ENCODE measurements around the gene CARMIL3. TPM values are rescaled to one million over a fixed set of nuclear protein-coding genes. Genes with fewer than 3 reads are reported as not detected.
"Not testable (repeated sequence)": the region's sequence is repeated elsewhere in the genome, so short reads cannot be mapped to it uniquely, and the experiment has no call there.

Gene CARMIL3
- total RNA-seq, 2 donors from 2014 or later: 0.59 to 3.9 TPM

- H3K36me3 ChIP-seq: no peaks in the 10 kb centered on the region
- peaks cover 3% of the 10 kb centered on the region for H3K4me1 ChIP-seq (replicated peaks)
- no peak overlapping the region for H3K27ac ChIP-seq
- 25% methylated on average over 12 of the region's 12 CpGs for WGBS
- DNase-seq (ENCODE audit: low spot score): peak; percentile 59
- intact Hi-C loops (cut with DNase I): loop anchor here (2.0 to 5.0 kb wide), 3 partner anchors 39 to 148 kb away; partner anchors contain the start of genes IRF9 and PCK2
- H3K4me3 ChIP-seq: no peak overlapping the region
- TF ChIP-seq POLR2A (IDR thresholded peaks at IDR 0.05) (no peak), POLR2AphosphoS5 (IDR thresholded peaks at IDR 0.05) (peak; percentile 62)
- TF ChIP-seq, protein P1, sequence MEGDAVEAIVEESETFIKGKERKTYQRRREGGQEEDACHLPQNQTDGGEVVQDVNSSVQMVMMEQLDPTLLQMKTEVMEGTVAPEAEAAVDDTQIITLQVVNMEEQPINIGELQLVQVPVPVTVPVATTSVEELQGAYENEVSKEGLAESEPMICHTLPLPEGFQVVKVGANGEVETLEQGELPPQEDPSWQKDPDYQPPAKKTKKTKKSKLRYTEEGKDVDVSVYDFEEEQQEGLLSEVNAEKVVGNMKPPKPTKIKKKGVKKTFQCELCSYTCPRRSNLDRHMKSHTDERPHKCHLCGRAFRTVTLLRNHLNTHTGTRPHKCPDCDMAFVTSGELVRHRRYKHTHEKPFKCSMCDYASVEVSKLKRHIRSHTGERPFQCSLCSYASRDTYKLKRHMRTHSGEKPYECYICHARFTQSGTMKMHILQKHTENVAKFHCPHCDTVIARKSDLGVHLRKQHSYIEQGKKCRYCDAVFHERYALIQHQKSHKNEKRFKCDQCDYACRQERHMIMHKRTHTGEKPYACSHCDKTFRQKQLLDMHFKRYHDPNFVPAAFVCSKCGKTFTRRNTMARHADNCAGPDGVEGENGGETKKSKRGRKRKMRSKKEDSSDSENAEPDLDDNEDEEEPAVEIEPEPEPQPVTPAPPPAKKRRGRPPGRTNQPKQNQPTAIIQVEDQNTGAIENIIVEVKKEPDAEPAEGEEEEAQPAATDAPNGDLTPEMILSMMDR (IDR thresholded peaks at IDR 0.05): peak; percentile 89 to 95 (median 91)
- no peaks in the 10 kb centered on the region for H3K27me3 ChIP-seq (replicated peaks; ENCODE audit: insufficient read depth)
- no peaks in the 10 kb centered on the region for H3K9me3 ChIP-seq
These were observed 37.9 kb upstream of the CARMIL3 start for GRCh38 chr14:24013654-24014514.

DNA sequence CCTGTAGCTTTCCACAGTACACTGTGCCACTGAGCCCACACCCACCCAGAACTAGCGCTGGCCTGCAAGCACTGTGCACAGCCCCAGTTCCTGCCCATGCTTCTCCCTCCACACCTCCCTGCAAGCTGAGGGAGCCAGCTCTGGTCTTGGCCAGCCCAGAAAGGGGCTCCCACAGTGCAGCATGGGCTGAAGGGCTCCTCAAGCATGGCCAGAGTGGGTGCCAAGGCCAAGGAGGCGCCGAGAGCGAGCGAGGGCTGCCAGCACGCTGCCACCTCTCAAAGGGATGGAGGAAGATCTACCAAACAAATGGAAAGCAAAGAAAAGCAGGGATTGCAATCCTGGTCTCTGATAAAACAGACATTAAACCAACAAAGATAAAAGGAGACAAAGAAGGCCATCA is 36.1 kb upstream of the CARMIL3 start:
- not testable (repeated sequence) for H3K4me1 ChIP-seq (replicated peaks); H3K4me3 ChIP-seq; H3K9me3 ChIP-seq; DNase-seq (ENCODE audit: low spot score); H3K27me3 ChIP-seq (replicated peaks; ENCODE audit: insufficient read depth); H3K27ac ChIP-seq; H3K36me3 ChIP-seq
- intact Hi-C loops (cut with DNase I): loop anchor here (2.0 kb wide), 1 partner anchor 41 kb away; no protein-coding TSS in a partner anchor
- 97% methylated on average over 6 of the region's 6 CpGs for WGBS

DNA sequence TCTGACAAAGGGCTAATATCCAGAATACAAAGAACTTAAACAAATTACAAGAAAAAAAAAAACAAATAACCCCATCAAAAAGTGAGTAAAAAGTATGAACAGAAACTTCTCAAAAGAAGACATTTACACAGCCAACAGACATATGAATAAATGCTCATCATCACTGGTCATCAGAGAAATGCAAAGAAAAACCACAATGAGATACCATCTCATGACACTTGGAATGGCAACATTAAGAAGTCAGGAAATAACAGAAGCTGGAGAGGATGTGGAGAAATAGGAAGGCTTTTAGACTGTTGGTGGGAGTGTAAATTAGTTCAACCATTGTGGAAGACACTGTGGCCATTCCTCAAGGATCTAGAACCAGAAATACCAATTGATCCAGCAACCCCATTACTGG is 32.8 kb upstream of the CARMIL3 start:
- DNase-seq (ENCODE audit: low spot score); H3K27ac ChIP-seq; intact Hi-C loops (cut with DNase I): not testable (repeated sequence)

DNA sequence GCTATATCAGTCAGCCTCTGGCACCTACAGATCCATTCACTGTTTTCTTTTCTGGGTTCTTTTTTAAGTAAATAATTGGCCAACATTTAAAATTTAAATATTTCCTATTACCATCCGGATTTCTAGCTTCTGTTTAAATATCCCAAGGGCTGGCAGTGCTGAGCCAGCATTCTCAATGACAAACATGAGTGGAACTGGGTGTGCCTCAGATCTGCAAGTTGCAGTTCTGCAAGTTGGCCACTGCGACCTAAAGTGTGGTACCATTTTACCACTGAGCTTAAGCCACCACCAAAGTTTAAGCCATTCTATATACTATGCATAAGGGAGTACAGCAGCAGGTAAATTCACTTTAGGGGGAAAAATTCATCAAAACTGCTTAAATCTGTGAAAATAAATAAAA is 31.9 kb upstream of the CARMIL3 start:
- DNase-seq (ENCODE audit: low spot score); H3K4me1 ChIP-seq (replicated peaks); H3K9me3 ChIP-seq; H3K4me3 ChIP-seq; H3K27me3 ChIP-seq (replicated peaks; ENCODE audit: insufficient read depth); H3K27ac ChIP-seq; intact Hi-C loops (cut with DNase I); H3K36me3 ChIP-seq: not testable (repeated sequence)
- WGBS: 37% methylated on average over 2 of the region's 2 CpGs
- TF ChIP-seq, protein P1 (IDR thresholded peaks at IDR 0.05): peak in 1 of 4 experiments; percentile 12
- peak; percentile 40 for TF ChIP-seq POLR2AphosphoS5 (IDR thresholded peaks at IDR 0.05)

More for the DNA sequence above, 32.8 kb upstream of the CARMIL3 start:
- not testable (repeated sequence) for H3K27me3 ChIP-seq (replicated peaks; ENCODE audit: insufficient read depth); H3K9me3 ChIP-seq; H3K4me1 ChIP-seq (replicated peaks); H3K36me3 ChIP-seq; H3K4me3 ChIP-seq

DNA sequence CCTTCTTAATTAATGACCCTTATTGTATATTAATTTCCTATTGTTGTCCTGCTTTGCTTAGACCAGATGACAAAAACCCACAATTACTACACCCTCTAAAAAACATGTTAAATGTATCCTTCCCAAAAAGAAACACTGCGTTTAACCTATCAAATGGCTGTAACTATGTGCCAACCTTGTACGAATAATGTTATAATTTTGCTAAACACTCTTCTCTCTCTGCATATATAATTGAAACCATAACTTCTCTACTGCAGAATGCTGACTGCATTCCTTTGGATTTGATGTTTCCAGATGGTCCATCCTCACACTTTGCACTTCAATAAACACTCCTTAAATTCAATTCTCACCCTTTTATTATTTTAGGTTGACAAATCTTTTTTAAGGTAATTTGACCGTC is 31.3 kb upstream of the CARMIL3 start:
- H3K4me3 ChIP-seq; H3K27ac ChIP-seq; H3K9me3 ChIP-seq; H3K27me3 ChIP-seq (replicated peaks; ENCODE audit: insufficient read depth); H3K4me1 ChIP-seq (replicated peaks); H3K36me3 ChIP-seq; DNase-seq (ENCODE audit: low spot score); intact Hi-C loops (cut with DNase I): not testable (repeated sequence)
- 87% methylated on average over 3 of the region's 3 CpGs for WGBS

DNA sequence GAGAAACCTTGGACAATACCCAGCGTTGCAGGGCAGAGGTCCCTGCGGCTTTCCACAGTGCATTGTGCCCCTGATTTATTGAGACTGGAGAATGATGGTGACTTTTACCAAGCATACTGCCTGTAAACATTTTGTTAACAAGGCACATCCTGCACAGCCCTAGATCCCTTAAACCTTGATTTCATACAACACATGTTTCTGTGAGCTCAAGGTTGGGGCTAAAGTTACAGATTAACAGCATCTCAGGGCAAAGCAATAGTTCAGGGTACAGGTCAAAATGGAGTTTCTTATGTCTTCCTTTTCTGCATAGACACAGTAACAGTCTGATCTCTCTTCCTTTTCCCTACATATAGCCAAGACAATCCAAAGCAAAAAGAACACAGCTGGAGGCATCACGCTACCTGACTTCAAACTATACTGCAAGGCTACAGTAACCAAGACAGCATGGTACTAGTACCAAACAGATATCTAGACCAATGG is 26.8 kb upstream of the CARMIL3 start:
- H3K4me3 ChIP-seq; H3K9me3 ChIP-seq; H3K36me3 ChIP-seq; intact Hi-C loops (cut with DNase I); H3K4me1 ChIP-seq (replicated peaks); DNase-seq (ENCODE audit: low spot score); H3K27ac ChIP-seq; H3K27me3 ChIP-seq (replicated peaks; ENCODE audit: insufficient read depth): not testable (repeated sequence)
- 76% methylated on average over 3 of the region's 3 CpGs for WGBS

DNA sequence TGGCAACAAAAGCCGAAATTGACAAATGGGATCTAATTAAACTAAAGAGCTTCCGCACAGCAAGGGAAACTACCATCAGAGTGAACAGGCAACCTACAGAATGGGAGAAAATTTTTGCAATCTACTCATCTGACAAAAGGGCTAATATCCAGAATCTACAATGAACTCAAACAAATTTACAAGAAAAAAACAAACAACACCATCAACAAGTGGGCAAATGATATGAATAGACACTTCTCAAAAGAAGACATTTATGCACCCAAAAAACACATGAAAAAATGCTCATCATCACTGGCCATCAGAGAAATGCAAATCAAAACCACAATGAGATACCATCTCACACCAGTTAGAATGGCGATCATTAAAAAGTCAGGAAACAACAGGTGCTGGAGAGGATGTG is 22.1 kb upstream of the CARMIL3 start:
- WGBS: 95% methylated on average over 3 of the region's 3 CpGs
- H3K9me3 ChIP-seq; H3K27ac ChIP-seq; H3K27me3 ChIP-seq (replicated peaks; ENCODE audit: insufficient read depth); H3K36me3 ChIP-seq; DNase-seq (ENCODE audit: low spot score); H3K4me3 ChIP-seq; H3K4me1 ChIP-seq (replicated peaks); intact Hi-C loops (cut with DNase I): not testable (repeated sequence)

GRCh38 chr14:24031331-24031730 is 20.5 kb upstream of the CARMIL3 start:
- H3K9me3 ChIP-seq; H3K4me3 ChIP-seq; H3K27me3 ChIP-seq (replicated peaks; ENCODE audit: insufficient read depth); intact Hi-C loops (cut with DNase I); H3K36me3 ChIP-seq; DNase-seq (ENCODE audit: low spot score); H3K27ac ChIP-seq; H3K4me1 ChIP-seq (replicated peaks): not testable (repeated sequence)
- 93% methylated on average over 2 of the region's 2 CpGs for WGBS

All from prostate gland (tissue), 2 donors.